ENCODE data around the gene FGF14.

The FGF14 gene

DNA sequence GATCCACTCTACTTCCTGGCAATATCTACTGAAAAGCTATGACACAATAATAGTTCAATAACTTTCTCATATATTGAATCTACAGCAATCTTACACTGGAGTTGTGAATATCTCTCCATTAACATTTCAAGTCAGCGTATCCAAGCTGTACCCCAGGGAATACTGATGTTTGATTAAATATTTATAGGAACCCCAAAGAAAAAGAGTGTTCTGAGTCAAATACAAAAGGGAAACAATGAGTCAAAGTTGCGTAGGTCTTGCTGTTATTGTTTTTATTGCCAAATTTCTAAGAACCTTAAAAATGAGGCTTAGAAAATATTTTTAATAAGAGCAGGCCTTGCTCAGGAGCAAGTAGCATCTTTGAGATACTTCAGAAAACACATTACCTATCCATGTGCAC is 415.5 kb downstream of the FGF14 start:
- no peaks in the 10 kb centered on the region for H3K4me1 ChIP-seq (ENCODE audit: insufficient read depth, insufficient read length)

DNA sequence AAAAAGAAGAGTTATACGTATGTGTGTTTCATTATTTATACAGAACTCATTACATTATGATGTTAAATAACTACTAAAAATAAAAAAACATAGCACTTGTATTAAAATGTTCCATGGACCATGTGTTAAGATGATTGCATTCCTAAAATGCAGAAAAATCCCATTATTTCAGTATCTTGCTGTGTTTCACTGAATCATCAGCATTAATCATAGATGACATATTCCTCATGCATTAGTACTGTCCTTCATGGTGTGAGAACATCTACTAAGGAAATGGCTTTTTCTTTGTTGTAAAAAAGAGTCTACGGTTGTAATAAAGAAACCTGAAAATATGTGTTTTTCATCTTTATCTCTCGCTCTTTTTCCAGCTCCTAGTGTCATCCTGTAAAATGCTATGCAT is 416.5 kb downstream of the FGF14 start:
- H3K9me3 ChIP-seq (ENCODE audit: insufficient read depth, low read length) = no peaks in the 10 kb centered on the region
- H3K4me1 ChIP-seq (ENCODE audit: insufficient read depth, insufficient read length) = no peaks in the 10 kb centered on the region
- no peak overlapping the region for H3K4me3 ChIP-seq (ENCODE audit: insufficient read length, low read depth)
- no peak overlapping the region for H3K9ac ChIP-seq (ENCODE audit: insufficient read length, low read depth)
- no peaks in the 10 kb centered on the region for H3K27me3 ChIP-seq (ENCODE audit: insufficient read depth, insufficient read length)
- H3K36me3 ChIP-seq (ENCODE audit: insufficient read depth, insufficient read length, low read length) = no peaks in the 10 kb centered on the region
- TF ChIP-seq ZNF274 (IDR thresholded peaks at IDR 0.05; ENCODE audit: low read depth, low read length) (no peak), YY1 (IDR thresholded peaks at IDR 0.05; ENCODE audit: insufficient read depth, insufficient read length) (no peak), SUZ12 (IDR thresholded peaks at IDR 0.05; ENCODE audit: extremely low read depth, insufficient read depth, insufficient read length) (no peak)
- no peak for DNase-seq (ENCODE audit: low read depth, low spot score)

More for the DNA sequence above, 415.5 kb downstream of the FGF14 start:
- H3K36me3 ChIP-seq (ENCODE audit: insufficient read depth, insufficient read length, low read length) = no peaks in the 10 kb centered on the region
- H3K4me3 ChIP-seq (ENCODE audit: insufficient read length, low read depth) = no peak overlapping the region
- TF ChIP-seq ZNF274 (IDR thresholded peaks at IDR 0.05; ENCODE audit: low read depth, low read length) (no peak), YY1 (IDR thresholded peaks at IDR 0.05; ENCODE audit: insufficient read depth, insufficient read length) (no peak), SUZ12 (IDR thresholded peaks at IDR 0.05; ENCODE audit: extremely low read depth, insufficient read depth, insufficient read length) (no peak)
- H3K27me3 ChIP-seq (ENCODE audit: insufficient read depth, insufficient read length) = no peaks in the 10 kb centered on the region
- H3K9me3 ChIP-seq (ENCODE audit: insufficient read depth, low read length) = no peaks in the 10 kb centered on the region
- no peak for DNase-seq (ENCODE audit: low read depth, low spot score)
- no peak overlapping the region for H3K9ac ChIP-seq (ENCODE audit: insufficient read length, low read depth)

- H3K4me3 ChIP-seq (ENCODE audit: insufficient read length, low read depth) = no peak overlapping the region
- H3K9me3 ChIP-seq (ENCODE audit: insufficient read depth, low read length) = no peaks in the 10 kb centered on the region
- no peak overlapping the region for H3K9ac ChIP-seq (ENCODE audit: insufficient read length, low read depth)
- no peaks in the 10 kb centered on the region for H3K27me3 ChIP-seq (ENCODE audit: insufficient read depth, insufficient read length)
- no peaks in the 10 kb centered on the region for H3K4me1 ChIP-seq (ENCODE audit: insufficient read depth, insufficient read length)
- no peaks in the 10 kb centered on the region for H3K36me3 ChIP-seq (ENCODE audit: insufficient read depth, insufficient read length, low read length)
- TF ChIP-seq ZNF274 (IDR thresholded peaks at IDR 0.05; ENCODE audit: low read depth, low read length) (no peak), YY1 (IDR thresholded peaks at IDR 0.05; ENCODE audit: insufficient read depth, insufficient read length) (no peak), SUZ12 (IDR thresholded peaks at IDR 0.05; ENCODE audit: extremely low read depth, insufficient read depth, insufficient read length) (no peak)
- no peak for DNase-seq (ENCODE audit: low read depth, low spot score)
Measured at GRCh38 chr13:101982903-101983302, 418.9 kb downstream of the FGF14 start.

DNA sequence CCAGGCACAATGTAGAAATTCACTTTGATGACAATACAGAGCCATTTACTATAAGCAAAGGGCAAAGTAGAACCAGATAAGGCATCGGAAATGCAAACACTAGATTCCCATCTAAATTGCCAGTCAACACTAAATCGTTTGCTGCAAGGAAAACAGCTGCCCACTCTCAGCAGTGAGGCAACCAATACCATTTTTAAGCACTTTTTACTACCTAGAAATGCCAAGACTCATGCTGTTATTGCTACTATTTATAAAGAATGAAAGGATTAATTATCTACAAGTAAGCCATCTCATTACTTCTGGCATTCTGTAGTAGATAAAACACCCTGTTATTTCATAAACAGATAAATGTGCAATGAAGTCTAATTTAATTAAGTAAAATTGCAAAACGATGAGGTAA is 422.0 kb downstream of the FGF14 start:
- no peaks in the 10 kb centered on the region for H3K36me3 ChIP-seq (ENCODE audit: insufficient read depth, insufficient read length, low read length)
- no peaks in the 10 kb centered on the region for H3K9me3 ChIP-seq (ENCODE audit: insufficient read depth, low read length)
- no peak overlapping the region for H3K4me3 ChIP-seq (ENCODE audit: insufficient read length, low read depth)
- no peak for DNase-seq (ENCODE audit: low read depth, low spot score)
- no peak for TF ChIP-seq ZNF274 (IDR thresholded peaks at IDR 0.05; ENCODE audit: low read depth, low read length)
- no peak for TF ChIP-seq SUZ12 (IDR thresholded peaks at IDR 0.05; ENCODE audit: extremely low read depth, insufficient read depth, insufficient read length)
- no peak for TF ChIP-seq YY1 (IDR thresholded peaks at IDR 0.05; ENCODE audit: insufficient read depth, insufficient read length)
- no peaks in the 10 kb centered on the region for H3K4me1 ChIP-seq (ENCODE audit: insufficient read depth, insufficient read length)
- no peak overlapping the region for H3K9ac ChIP-seq (ENCODE audit: insufficient read length, low read depth)
- no peaks in the 10 kb centered on the region for H3K27me3 ChIP-seq (ENCODE audit: insufficient read depth, insufficient read length)

DNA sequence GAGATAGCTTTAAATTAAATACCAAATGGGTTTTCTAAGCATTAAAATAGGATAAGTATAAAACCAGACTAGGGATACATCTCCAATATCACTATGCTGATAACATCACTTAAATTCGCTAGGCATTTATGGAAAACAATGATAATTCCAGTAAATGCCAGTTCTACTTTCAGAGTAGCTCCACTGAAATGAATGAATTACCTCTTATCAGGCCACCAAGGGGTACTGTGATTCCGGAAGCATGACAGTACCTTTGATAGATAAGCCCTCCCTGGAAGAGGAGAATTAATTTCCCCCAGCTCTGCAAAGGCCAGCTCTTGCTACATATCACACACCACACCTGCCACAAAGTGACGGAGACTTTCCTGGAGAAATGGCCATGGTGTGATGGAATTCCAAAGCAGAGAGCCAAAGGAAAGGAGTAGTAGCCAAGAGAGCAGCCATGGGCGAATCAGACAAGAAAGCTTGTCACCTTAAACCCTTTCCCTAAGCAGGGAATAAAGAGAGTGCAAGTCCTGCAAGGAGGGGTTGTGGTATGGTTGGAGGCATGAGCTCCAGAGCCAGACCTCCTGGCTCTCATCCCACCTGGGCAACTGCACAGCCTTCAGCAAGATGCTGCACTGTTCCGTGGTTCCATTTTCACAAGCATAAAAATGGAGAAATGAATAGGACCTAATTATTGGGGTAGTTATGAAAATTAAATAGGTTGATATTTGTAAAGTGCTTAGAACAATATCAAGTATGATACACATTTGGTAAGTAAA is 423.1 kb downstream of the FGF14 start:
- H3K4me1 ChIP-seq (ENCODE audit: insufficient read depth, insufficient read length) = no peaks in the 10 kb centered on the region
- H3K9me3 ChIP-seq (ENCODE audit: insufficient read depth, low read length) = no peaks in the 10 kb centered on the region
- H3K9ac ChIP-seq (ENCODE audit: insufficient read length, low read depth) = no peak overlapping the region
- TF ChIP-seq YY1 (IDR thresholded peaks at IDR 0.05; ENCODE audit: insufficient read depth, insufficient read length) (no peak), SUZ12 (IDR thresholded peaks at IDR 0.05; ENCODE audit: extremely low read depth, insufficient read depth, insufficient read length) (no peak), ZNF274 (IDR thresholded peaks at IDR 0.05; ENCODE audit: low read depth, low read length) (no peak)
- no peak overlapping the region for H3K4me3 ChIP-seq (ENCODE audit: insufficient read length, low read depth)
- no peaks in the 10 kb centered on the region for H3K27me3 ChIP-seq (ENCODE audit: insufficient read depth, insufficient read length)
- no peaks in the 10 kb centered on the region for H3K36me3 ChIP-seq (ENCODE audit: insufficient read depth, insufficient read length, low read length)
- DNase-seq (ENCODE audit: low read depth, low spot score) = no peak

DNA sequence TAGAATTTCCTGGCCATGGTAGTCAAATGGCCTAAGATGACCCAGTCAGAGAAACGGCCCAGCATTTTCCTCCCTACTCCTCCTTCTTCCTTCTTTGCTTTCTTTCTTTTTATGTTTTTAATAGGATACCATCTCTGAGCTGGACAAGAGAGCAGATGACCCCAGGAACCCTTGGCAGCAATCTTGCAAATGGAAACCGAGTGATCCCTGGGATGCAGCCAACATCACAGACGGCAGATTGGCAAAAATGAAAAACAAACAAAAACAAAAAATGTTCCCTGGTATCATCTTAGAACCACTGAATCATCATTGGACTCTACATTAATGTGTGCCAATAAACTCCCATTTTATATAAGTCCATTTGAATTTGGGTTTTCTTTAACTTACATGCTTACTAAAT is 424.4 kb downstream of the FGF14 start:
- no peak overlapping the region for H3K9ac ChIP-seq (ENCODE audit: insufficient read length, low read depth)
- no peak for TF ChIP-seq ZNF274 (IDR thresholded peaks at IDR 0.05; ENCODE audit: low read depth, low read length)
- TF ChIP-seq SUZ12 (IDR thresholded peaks at IDR 0.05; ENCODE audit: extremely low read depth, insufficient read depth, insufficient read length) = no peak
- no peak for TF ChIP-seq YY1 (IDR thresholded peaks at IDR 0.05; ENCODE audit: insufficient read depth, insufficient read length)
- no peaks in the 10 kb centered on the region for H3K4me1 ChIP-seq (ENCODE audit: insufficient read depth, insufficient read length)
- DNase-seq (ENCODE audit: low read depth, low spot score) = no peak
- H3K4me3 ChIP-seq (ENCODE audit: insufficient read length, low read depth) = no peak overlapping the region
- no peaks in the 10 kb centered on the region for H3K27me3 ChIP-seq (ENCODE audit: insufficient read depth, insufficient read length)
- H3K36me3 ChIP-seq (ENCODE audit: insufficient read depth, insufficient read length, low read length) = no peaks in the 10 kb centered on the region
- H3K9me3 ChIP-seq (ENCODE audit: insufficient read depth, low read length) = no peaks in the 10 kb centered on the region

DNA sequence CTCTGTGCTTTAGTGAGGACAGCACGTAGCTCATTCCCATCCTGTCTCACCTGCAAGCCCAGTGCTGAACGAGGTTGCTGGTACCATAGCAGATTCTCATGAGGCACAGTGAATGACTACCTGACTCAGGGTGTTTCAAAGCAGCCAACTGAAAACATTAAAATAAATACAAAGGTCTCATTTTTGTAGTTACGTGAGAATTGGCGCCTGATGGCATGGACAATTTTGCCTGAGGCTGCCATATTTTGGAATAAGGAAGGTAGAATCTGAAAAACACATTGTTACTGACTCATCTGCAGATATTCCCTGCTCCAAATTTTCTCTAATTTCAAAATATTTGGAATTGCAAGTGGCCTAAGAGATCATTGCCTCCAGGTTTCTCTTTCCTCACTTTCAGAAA is 429.7 kb downstream of the FGF14 start:
- DNase-seq (ENCODE audit: low read depth, low spot score) = no peak
- Histone ChIP-seq H3K9me3 (ENCODE audit: insufficient read depth, low read length) (no peaks in the 10 kb centered on the region), H3K36me3 (ENCODE audit: insufficient read depth, insufficient read length, low read length) (no peaks in the 10 kb centered on the region), H3K27me3 (ENCODE audit: insufficient read depth, insufficient read length) (no peaks in the 10 kb centered on the region), H3K4me1 (ENCODE audit: insufficient read depth, insufficient read length) (no peaks in the 10 kb centered on the region), H3K4me3 (ENCODE audit: insufficient read length, low read depth) (no peak overlapping the region), H3K9ac (ENCODE audit: insufficient read length, low read depth) (no peak overlapping the region)
- TF ChIP-seq SUZ12 (IDR thresholded peaks at IDR 0.05; ENCODE audit: extremely low read depth, insufficient read depth, insufficient read length) = no peak
- TF ChIP-seq ZNF274 (IDR thresholded peaks at IDR 0.05; ENCODE audit: low read depth, low read length) = no peak
- TF ChIP-seq YY1 (IDR thresholded peaks at IDR 0.05; ENCODE audit: insufficient read depth, insufficient read length) = no peak
